K562 (cell line): ENCODE data around the gene KRT6C. TPM values are rescaled to one million over a fixed set of nuclear protein-coding genes. Genes with fewer than 3 reads are reported as not detected.

Experiments used
- ATAC-seq: fragments of 200-7000 bp; cut with Tn5 transposase; 3 replicates; pipeline ENCODE4 v1.9.1; 2020; ENCODE audit warnings: moderate library complexity
- BruUV-seq: library from RNA; stranded (reverse); fragments of 400-500 nt; replicated peaks from 2 replicates; lab custom pipeline; 2021; lab: Mats Ljungman, UMichigan
- CTCF ChIA-PET: fragments of 300-600 bp; formaldehyde crosslinking; extraction: SDS; loops from one replicate; lab custom pipeline; 2021; ENCODE audit warnings: low intra/inter-chr PET ratio; lab: Yijun Ruan, JAX
- POLR2A ChIA-PET: fragments of 300-600, 350-650 bp; sonication (Branson Sonifier 250); formaldehyde crosslinking; extraction: SDS; loops from one replicate; lab custom pipeline; 2021; ENCODE audit warnings: antibody characterized with exemption, inconsistent platforms; lab: Yijun Ruan, JAX
- DNase-seq, 4 experiments: peaks; one replicate each; pipeline versions ENCODE4 v3.0.0 to v3.0.0-alpha.2; 2011 to 2018; ENCODE audit warnings: low spot score in 3 of 4, mixed read lengths in 3 of 4; ENCODE audit errors: extremely low read depth in 1 of 4
- FAIRE-seq: peaks from 2 replicates; lab custom pipeline; 2011; peaks lifted over from hg19 to GRCh38; lab: Jason Lieb, UNC
- H2AFZ ChIP-seq: 2 replicates; pipeline ENCODE4 v1.6.0; 2011; ENCODE audit warnings: low read depth, low read length, control low read depth, inconsistent platforms
- H3K27ac ChIP-seq: fragments of 200-600 bp; 3 replicates; pipeline ENCODE4 v1.8.0; 2011; ENCODE audit warnings: low read depth, mild to moderate bottlenecking, control low read depth, inconsistent platforms, low read length, moderate library complexity, mixed read lengths; ENCODE audit errors: extremely low read depth
- H3K27me3 ChIP-seq, 2 experiments: fragments of 300-600 bp in 1 of 2; 2 replicates in 1 of 2; 3 replicates in 1 of 2; pipeline versions ENCODE4 v1.6.0 to v1.8.0; 2011; ENCODE audit warnings: inconsistent platforms in 2 of 2, low read length in 2 of 2, mild to moderate bottlenecking in 1 of 2, mixed read lengths in 1 of 2, moderate library complexity in 1 of 2; ENCODE audit not compliant: control insufficient read depth in 2 of 2, insufficient read depth in 2 of 2
- H3K36me3 ChIP-seq: fragments of 300-600 bp; 3 replicates; pipeline ENCODE4 v1.8.0; 2011; ENCODE audit warnings: mild to moderate bottlenecking, low read length, inconsistent platforms; ENCODE audit not compliant: control insufficient read depth, insufficient read depth
- H3K4me1 ChIP-seq, 2 experiments: fragments of 200-600 bp in 1 of 2; replicated peaks in 1 of 2; 2 replicates in 1 of 2; 3 replicates in 1 of 2; pipeline versions ENCODE4 v1.5.1 to v1.8.0; 2011; ENCODE audit warnings: inconsistent platforms in 2 of 2, low read length in 2 of 2, mild to moderate bottlenecking in 1 of 2, mixed read lengths in 1 of 2, moderate library complexity in 1 of 2; ENCODE audit not compliant: control insufficient read depth in 2 of 2, insufficient read depth in 2 of 2
- H3K4me2 ChIP-seq: 2 replicates; pipeline ENCODE4 v1.6.1; 2011; ENCODE audit warnings: low read length, control low read depth, inconsistent platforms, mixed read lengths; ENCODE audit not compliant: insufficient read depth
- H3K4me3 ChIP-seq: fragments of 200-600 bp; sonication (generic), shearing (Covaris generic); 2 replicates; pipeline ENCODE4 v1.5.1; 2016; ENCODE audit warnings: control low read depth, inconsistent platforms
- H3K79me2 ChIP-seq: fragments of 200-600 bp; 3 replicates; pipeline ENCODE4 v1.8.0; 2011; ENCODE audit warnings: low read length, inconsistent platforms; ENCODE audit not compliant: control insufficient read depth, insufficient read depth
- H3K9ac ChIP-seq, 2 experiments: 2 replicates each; pipeline versions ENCODE4 v1.6.0 to v1.6.1; 2011; ENCODE audit warnings: low read depth in 2 of 2, low read length in 2 of 2, control low read depth in 1 of 2, inconsistent platforms in 1 of 2, mild to moderate bottlenecking in 1 of 2, mixed read lengths in 1 of 2; ENCODE audit not compliant: insufficient read depth in 1 of 2
- H3K9me1 ChIP-seq: one replicate; pipeline ENCODE4 v1.6.0; 2011; ENCODE audit warnings: inconsistent platforms, mild to moderate bottlenecking, low read length, moderate library complexity; ENCODE audit not compliant: control insufficient read depth, insufficient read depth
- H3K9me3 ChIP-seq: replicated peaks from 2 replicates; pipeline ENCODE4 v1.5.1; 2011; ENCODE audit warnings: low read depth, low read length, inconsistent platforms; ENCODE audit not compliant: control insufficient read depth, insufficient read depth
- H4K20me1 ChIP-seq: replicated peaks from 2 replicates; pipeline ENCODE4 v1.6.1; 2011; ENCODE audit warnings: low read length, inconsistent platforms, mixed read lengths; ENCODE audit not compliant: control insufficient read depth, insufficient read depth
- CLOCK ChIP-seq: fragments of 250-450 bp; sonication (Bioruptor Pico); IDR thresholded peaks from 2 replicates; pipeline ENCODE4 v1.4.0; 2020; ENCODE audit warnings: mild to moderate bottlenecking, moderate library complexity, borderline replicate concordance
- SMC3 ChIP-seq: conservative IDR thresholded peaks from 2 replicates; pipeline ENCODE4 v1.6.1; 2011; ENCODE audit warnings: low read depth, low read length, improper control_type of control experiment; ENCODE audit not compliant: insufficient read depth
- YY1 ChIP-seq, 3 experiments: IDR thresholded peaks; 2 replicates each; pipeline ENCODE4 v1.6.1; 2011; ENCODE audit warnings: low read length in 2 of 3, mild to moderate bottlenecking in 2 of 3, moderate library complexity in 2 of 3, borderline replicate concordance in 1 of 3, control low read depth in 1 of 3, low read depth in 1 of 3; ENCODE audit not compliant: insufficient read depth in 3 of 3, insufficient replicate concordance in 2 of 3, control insufficient read depth in 1 of 3, insufficient read length in 1 of 3; ENCODE audit errors: extremely low read depth in 1 of 3
- WGBS: fragments of 100-300 bp; shearing (Covaris generic); methylation state at CpG from one replicate; pipeline ENCODE4 v1.1.6; 2016; ENCODE audit warnings: low coverage, mixed read lengths; ENCODE audit not compliant: insufficient coverage; ENCODE audit errors: missing lambda C conversion rate; 5-methylcytosine and 5-hydroxymethylcytosine counted together
- in situ Hi-C: fragments of 300-500 bp; cut with MboI; formaldehyde crosslinking; loops from 4 replicates; pipeline ENCODE4 v1.15.0; 2018; ENCODE audit warnings: inconsistent platforms, mixed read lengths
- intact Hi-C: fragments of 100-400 bp; cut with micrococcal nuclease; formaldehyde crosslinking; loops from 2 replicates; pipeline ENCODE4 v1.14.2; 2022
- polyA plus RNA-seq, 8 experiments: library from polyadenylated mRNA; depleted of rRNA in 4 of 8; stranded (reverse) in 5 of 8; unstranded in 3 of 8; fragments of >200 nt; fragmentation: Nextera tagmentation in 2 of 8; fragmentation: Illumina TruSeq in 1 of 8; extraction: Ambion mirVana in 2 of 8; extraction: Trizol in 1 of 8; gene quantifications; 2 replicates each; pipeline versions ENCODE4 v1.2.1 to v1.2.3, GENCODE V29; 2011 to 2014; ENCODE audit warnings: inconsistent platforms in 1 of 8, missing spikeins in 1 of 8
- total RNA-seq, 7 experiments: library from RNA; depleted of rRNA in 6 of 7; stranded (reverse); fragments of >200 nt in 6 of 7; fragmentation: Illumina TruSeq in 2 of 7; extraction: Trizol in 2 of 7; gene quantifications; 2 replicates each; pipeline versions ENCODE4 v1.2.1 to v1.2.3, GENCODE V29; 2011 to 2021; ENCODE audit warnings: low replicate concordance in 1 of 7
- TF ChIP-seq, protein P1 (sequence below): fragments of 450-650 bp; IDR thresholded peaks from 2 replicates; pipeline ENCODE4 v1.6.1; 2017; ENCODE audit warnings: mild to moderate bottlenecking, moderate library complexity
- TF ChIP-seq, protein P2 (sequence below), 3 experiments: IDR thresholded peaks in 2 of 3; conservative IDR thresholded peaks in 1 of 3; 2 replicates each; pipeline ENCODE4 v1.5.1; 2011 to 2012; ENCODE audit warnings: low read length in 3 of 3, mild to moderate bottlenecking in 3 of 3, control low read depth in 2 of 3, improper control_type of control experiment in 1 of 3, inconsistent platforms in 1 of 3, low read depth in 1 of 3, mixed read lengths in 1 of 3, moderate library complexity in 1 of 3; ENCODE audit not compliant: insufficient read depth in 2 of 3

KRT6C gene
- total and polyA plus RNA-seq, 9 of the 15 experiments (the other 6 are each of a cell fraction or from before 2014, with no cell fraction given) = not detected

DNA sequence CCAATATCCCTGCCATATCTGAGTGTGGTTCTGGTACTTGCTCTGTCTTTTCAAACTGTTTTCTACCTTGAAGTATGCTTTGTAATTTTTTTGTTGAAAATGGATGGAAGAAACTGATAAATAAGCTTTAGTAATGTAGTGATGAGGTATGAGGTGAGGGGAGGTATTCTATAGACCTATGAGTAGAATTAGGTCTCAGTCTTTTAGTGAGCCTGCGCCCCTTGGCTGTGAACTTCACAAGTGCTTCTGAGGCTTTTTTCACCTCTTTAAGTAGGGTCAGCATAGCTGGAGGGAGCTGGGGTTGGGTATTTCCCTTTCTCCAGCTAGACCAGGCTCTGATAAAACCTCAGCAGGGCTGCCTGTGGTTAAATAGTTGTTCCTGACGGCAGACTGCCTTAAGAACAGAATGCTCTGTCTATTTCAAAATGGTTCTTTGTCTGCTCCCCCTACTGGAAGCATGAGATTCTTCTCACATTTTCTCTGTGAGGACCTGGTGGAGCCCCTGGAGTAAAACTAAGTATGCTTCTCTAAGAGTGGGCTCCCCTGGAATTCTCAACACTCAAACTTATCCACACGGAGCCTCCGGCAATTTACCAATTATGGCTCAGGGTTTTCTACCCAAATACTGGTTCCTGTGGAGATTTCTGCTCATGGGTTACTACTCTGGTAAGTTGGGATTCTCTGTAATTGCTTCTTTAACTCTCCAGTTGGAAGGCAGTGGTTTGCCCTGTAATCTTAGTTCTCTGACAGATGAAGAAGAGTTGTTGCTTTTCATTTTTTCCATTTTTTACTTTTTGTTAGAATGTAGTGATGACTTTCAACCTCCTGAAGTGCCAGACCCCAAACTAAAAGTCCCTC, 33.5 kb upstream of the KRT6C start:
- Histone ChIP-seq H3K27me3 (no peaks in the 10 kb centered on the region; a peak in 1 of 5 replicates), H3K36me3 (no peaks in the 10 kb centered on the region), H3K27ac (no peak overlapping the region), H3K4me3 (no peak overlapping the region), H4K20me1 (no peaks in the 10 kb centered on the region), H2AFZ (no peak overlapping the region), H3K9me1 (no peaks in the 10 kb centered on the region), H3K79me2 (no peaks in the 10 kb centered on the region), H3K4me2 (no peak overlapping the region), H3K9me3 (no peaks in the 10 kb centered on the region), H3K9ac (no peak overlapping the region), H3K4me1 (no peaks in the 10 kb centered on the region)
- 3% methylated on average over 4 of the region's 4 CpGs for WGBS
- no TSS peak for BruUV-seq
- ATAC-seq (no peak), FAIRE-seq (peak; percentile 62), DNase-seq (peak in 2 of 4 experiments; percentile 20 to 21)
- intact Hi-C loops = no loop called here
- no peak for TF ChIP-seq SMC3
- TF ChIP-seq, protein P1, sequence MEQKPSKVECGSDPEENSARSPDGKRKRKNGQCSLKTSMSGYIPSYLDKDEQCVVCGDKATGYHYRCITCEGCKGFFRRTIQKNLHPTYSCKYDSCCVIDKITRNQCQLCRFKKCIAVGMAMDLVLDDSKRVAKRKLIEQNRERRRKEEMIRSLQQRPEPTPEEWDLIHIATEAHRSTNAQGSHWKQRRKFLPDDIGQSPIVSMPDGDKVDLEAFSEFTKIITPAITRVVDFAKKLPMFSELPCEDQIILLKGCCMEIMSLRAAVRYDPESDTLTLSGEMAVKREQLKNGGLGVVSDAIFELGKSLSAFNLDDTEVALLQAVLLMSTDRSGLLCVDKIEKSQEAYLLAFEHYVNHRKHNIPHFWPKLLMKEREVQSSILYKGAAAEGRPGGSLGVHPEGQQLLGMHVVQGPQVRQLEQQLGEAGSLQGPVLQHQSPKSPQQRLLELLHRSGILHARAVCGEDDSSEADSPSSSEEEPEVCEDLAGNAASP = no peak
- TF ChIP-seq, protein P2, sequence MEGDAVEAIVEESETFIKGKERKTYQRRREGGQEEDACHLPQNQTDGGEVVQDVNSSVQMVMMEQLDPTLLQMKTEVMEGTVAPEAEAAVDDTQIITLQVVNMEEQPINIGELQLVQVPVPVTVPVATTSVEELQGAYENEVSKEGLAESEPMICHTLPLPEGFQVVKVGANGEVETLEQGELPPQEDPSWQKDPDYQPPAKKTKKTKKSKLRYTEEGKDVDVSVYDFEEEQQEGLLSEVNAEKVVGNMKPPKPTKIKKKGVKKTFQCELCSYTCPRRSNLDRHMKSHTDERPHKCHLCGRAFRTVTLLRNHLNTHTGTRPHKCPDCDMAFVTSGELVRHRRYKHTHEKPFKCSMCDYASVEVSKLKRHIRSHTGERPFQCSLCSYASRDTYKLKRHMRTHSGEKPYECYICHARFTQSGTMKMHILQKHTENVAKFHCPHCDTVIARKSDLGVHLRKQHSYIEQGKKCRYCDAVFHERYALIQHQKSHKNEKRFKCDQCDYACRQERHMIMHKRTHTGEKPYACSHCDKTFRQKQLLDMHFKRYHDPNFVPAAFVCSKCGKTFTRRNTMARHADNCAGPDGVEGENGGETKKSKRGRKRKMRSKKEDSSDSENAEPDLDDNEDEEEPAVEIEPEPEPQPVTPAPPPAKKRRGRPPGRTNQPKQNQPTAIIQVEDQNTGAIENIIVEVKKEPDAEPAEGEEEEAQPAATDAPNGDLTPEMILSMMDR (IDR thresholded peaks at IDR 0.05 in 2 of 3, conservative IDR thresholded peaks at IDR 0.05 in 1 of 3; ENCODE audit: insufficient read depth in 2 of 3, low read depth in 1 of 3, low read length in 3 of 3) = peak; percentile 23 to 54 (median 44); a peak in 4 of 6 replicates
- peak in 1 of 3 experiments; percentile 32 for TF ChIP-seq YY1 (IDR thresholded peaks at IDR 0.05; ENCODE audit: borderline replicate concordance in 1 of 3, control insufficient read depth in 1 of 3, extremely low read depth in 1 of 3, insufficient read depth in 3 of 3, insufficient read length in 1 of 3, insufficient replicate concordance in 2 of 3, low read depth in 1 of 3, low read length in 2 of 3)
- no peak for TF ChIP-seq CLOCK (CRISPR knock-in tag)
- CTCF ChIA-PET = no interaction called here
- POLR2A ChIA-PET = no interaction called here
- in situ Hi-C loops = no loop called here
